WTC11 (cell line): ENCODE data around the gene RIN1. TPM values are rescaled to one million over a fixed set of nuclear protein-coding genes. Genes with fewer than 3 reads are reported as not detected.
A peak's percentile ranks its signal among the peaks of the same experiment; 100 is the strongest.

Source experiments
- ATAC-seq: fragments of 200-7000 bp; cut with Tn5 transposase; 2 replicates; pipeline ENCODE4 v1.10.0; 2021; ENCODE audit warnings: mild to moderate bottlenecking, moderate library complexity
- CTCF ChIA-PET: fragments of 300-600 bp; sonication (Branson Sonifier 250); formaldehyde crosslinking; loops from one replicate; lab custom pipeline; 2021; ENCODE audit warnings: antibody characterized with exemption; lab: Charles Lee
- POLR2A ChIA-PET: fragments of 350-600 bp; sonication (Branson Sonifier 250); formaldehyde crosslinking; loops from one replicate; lab custom pipeline; 2021; ENCODE audit warnings: antibody characterized with exemption; lab: Charles Lee
- DNase-seq: peaks from one replicate; pipeline ENCODE4 v3.0.0; 2021; ENCODE audit warnings: low spot score
- H3K27ac Mint-ChIP-seq: 2 replicates; pipeline ENCODE4 v1.8.0; 2021; ENCODE audit warnings: mixed read lengths
- H3K27me3 Mint-ChIP-seq: 2 replicates; pipeline ENCODE4 v1.8.0; 2021; ENCODE audit warnings: low read depth, mild to moderate bottlenecking, moderate library complexity, mixed read lengths
- H3K36me3 Mint-ChIP-seq: 2 replicates; pipeline ENCODE4 v1.8.0; 2021; ENCODE audit warnings: mixed read lengths
- H3K4me1 Mint-ChIP-seq: 2 replicates; pipeline ENCODE4 v1.8.0; 2022; ENCODE audit warnings: mixed read lengths
- H3K4me3 Mint-ChIP-seq: 2 replicates; pipeline ENCODE4 v1.8.0; 2021; ENCODE audit warnings: mild to moderate bottlenecking, moderate library complexity, mixed read lengths
- H3K9me3 Mint-ChIP-seq: 2 replicates; pipeline ENCODE4 v1.8.0; 2021; ENCODE audit warnings: mixed read lengths
- CBFB ChIP-seq: sonication (generic); formaldehyde crosslinking; IDR thresholded peaks from 2 replicates; pipeline ENCODE4 v1.8.1; 2022; ENCODE audit warnings: mild to moderate bottlenecking, low read depth, missing genetic modification reagents
- CREB1 ChIP-seq: sonication (generic); formaldehyde crosslinking; IDR thresholded peaks from 2 replicates; pipeline ENCODE4 v1.8.0; 2023; ENCODE audit warnings: mild to moderate bottlenecking, missing genetic modification reagents
- E2F4 ChIP-seq: sonication (generic); formaldehyde crosslinking; IDR thresholded peaks from 2 replicates; pipeline ENCODE4 v1.8.1; 2022; ENCODE audit warnings: low read depth, mild to moderate bottlenecking, moderate library complexity, missing genetic modification reagents, borderline replicate concordance
- EMX1 ChIP-seq: fragments of 250-450 bp; sonication (Bioruptor Pico); IDR thresholded peaks from 2 replicates; pipeline ENCODE4 v1.8.0; 2021; ENCODE audit warnings: mild to moderate bottlenecking
- ESRRA ChIP-seq: sonication (generic); formaldehyde crosslinking; IDR thresholded peaks from 2 replicates; pipeline ENCODE4 v1.8.1; 2022; ENCODE audit warnings: mild to moderate bottlenecking, missing genetic modification reagents, borderline replicate concordance
- KAT7 ChIP-seq: sonication (generic); formaldehyde crosslinking; IDR thresholded peaks from 2 replicates; pipeline ENCODE4 v1.8.1; 2023; ENCODE audit warnings: missing genetic modification reagents, mild to moderate bottlenecking, borderline replicate concordance
- MLX ChIP-seq: sonication (generic); formaldehyde crosslinking; IDR thresholded peaks from 2 replicates; pipeline ENCODE4 v1.8.1; 2023; ENCODE audit warnings: mild to moderate bottlenecking, missing genetic modification reagents, moderate library complexity
- NR1H2 ChIP-seq: sonication (generic); formaldehyde crosslinking; IDR thresholded peaks from 2 replicates; pipeline ENCODE4 v1.9.0; 2021; ENCODE audit warnings: mild to moderate bottlenecking, moderate library complexity, missing genetic modification reagents
- NR3C1 ChIP-seq: sonication (generic); formaldehyde crosslinking; conservative IDR thresholded peaks from 2 replicates; pipeline ENCODE4 v1.8.1; 2023; ENCODE audit warnings: low read depth, mild to moderate bottlenecking, missing genetic modification reagents
- OVOL2 ChIP-seq: fragments of 250-450 bp; sonication (Bioruptor Pico); IDR thresholded peaks from 2 replicates; pipeline ENCODE4 v1.9.0; 2021; ENCODE audit warnings: mild to moderate bottlenecking, borderline replicate concordance
- RELA ChIP-seq: sonication (generic); formaldehyde crosslinking; IDR thresholded peaks from 2 replicates; pipeline ENCODE4 v1.8.1; 2022; ENCODE audit warnings: missing genetic modification reagents, mild to moderate bottlenecking, borderline replicate concordance
- SOX15 ChIP-seq: fragments of 250-450 bp; sonication (Bioruptor Pico); IDR thresholded peaks from 2 replicates; pipeline ENCODE4 v1.9.0; 2021; ENCODE audit warnings: mild to moderate bottlenecking
- TEAD1 ChIP-seq: sonication (generic); formaldehyde crosslinking; IDR thresholded peaks from 2 replicates; pipeline ENCODE4 v1.8.0; 2022; ENCODE audit warnings: mild to moderate bottlenecking, missing genetic modification reagents
- ZMAT4 ChIP-seq: fragments of 250-450 bp; sonication (Bioruptor Pico); IDR thresholded peaks from 2 replicates; pipeline ENCODE4 v1.9.0; 2021; ENCODE audit warnings: mild to moderate bottlenecking
- ZNF281 ChIP-seq: sonication (generic); formaldehyde crosslinking; IDR thresholded peaks from 2 replicates; pipeline ENCODE4 v1.8.0; 2023; ENCODE audit warnings: mild to moderate bottlenecking, missing genetic modification reagents
- total RNA-seq: library from RNA; stranded (reverse); gene quantifications from 3 replicates; pipeline ENCODE4 v1.2.3, GENCODE V29; 2021
- TF ChIP-seq, protein P1 (sequence below): sonication (generic); formaldehyde crosslinking; conservative IDR thresholded peaks from 2 replicates; pipeline ENCODE4 v1.8.1; 2023; ENCODE audit warnings: mild to moderate bottlenecking, low read depth, missing genetic modification reagents, moderate library complexity
- TF ChIP-seq, protein P2 (sequence below): sonication (generic); formaldehyde crosslinking; IDR thresholded peaks from 2 replicates; pipeline ENCODE4 v1.8.0; 2022; ENCODE audit warnings: missing genetic modification reagents
- TF ChIP-seq, protein P3 (sequence below): sonication (generic); formaldehyde crosslinking; IDR thresholded peaks from 2 replicates; pipeline ENCODE4 v1.8.1; 2022; ENCODE audit warnings: low read depth, missing genetic modification reagents, borderline replicate concordance
- TF ChIP-seq, protein P4 (sequence below): sonication (generic); formaldehyde crosslinking; IDR thresholded peaks from 2 replicates; pipeline ENCODE4 v1.8.1; 2022; ENCODE audit warnings: missing genetic modification reagents, borderline replicate concordance

RIN1 gene
- total RNA-seq, 1 experiment from 2014 or later = 5.0 TPM

GRCh38 chr11:66373265-66373664, 37.0 kb upstream of the RIN1 start:
- ChIA-PET POLR2A (no interaction called here), CTCF (interaction anchor here (0.7 to 6.8 kb wide), 6 partner anchors 10 to 708 kb away, joined by 3 to 53 read pairs (median 12); partner anchors contain the start of gene B4GAT1)
- ATAC-seq (no peak), DNase-seq (no peak)
- H3K9me3 Mint-ChIP-seq = no peaks in the 10 kb centered on the region
- H3K4me1 Mint-ChIP-seq = peaks cover 23% of the 10 kb centered on the region
- no peaks in the 10 kb centered on the region; the same call in 1 of the 2 replicates for H3K27me3 Mint-ChIP-seq
- TF ChIP-seq, protein P1, sequence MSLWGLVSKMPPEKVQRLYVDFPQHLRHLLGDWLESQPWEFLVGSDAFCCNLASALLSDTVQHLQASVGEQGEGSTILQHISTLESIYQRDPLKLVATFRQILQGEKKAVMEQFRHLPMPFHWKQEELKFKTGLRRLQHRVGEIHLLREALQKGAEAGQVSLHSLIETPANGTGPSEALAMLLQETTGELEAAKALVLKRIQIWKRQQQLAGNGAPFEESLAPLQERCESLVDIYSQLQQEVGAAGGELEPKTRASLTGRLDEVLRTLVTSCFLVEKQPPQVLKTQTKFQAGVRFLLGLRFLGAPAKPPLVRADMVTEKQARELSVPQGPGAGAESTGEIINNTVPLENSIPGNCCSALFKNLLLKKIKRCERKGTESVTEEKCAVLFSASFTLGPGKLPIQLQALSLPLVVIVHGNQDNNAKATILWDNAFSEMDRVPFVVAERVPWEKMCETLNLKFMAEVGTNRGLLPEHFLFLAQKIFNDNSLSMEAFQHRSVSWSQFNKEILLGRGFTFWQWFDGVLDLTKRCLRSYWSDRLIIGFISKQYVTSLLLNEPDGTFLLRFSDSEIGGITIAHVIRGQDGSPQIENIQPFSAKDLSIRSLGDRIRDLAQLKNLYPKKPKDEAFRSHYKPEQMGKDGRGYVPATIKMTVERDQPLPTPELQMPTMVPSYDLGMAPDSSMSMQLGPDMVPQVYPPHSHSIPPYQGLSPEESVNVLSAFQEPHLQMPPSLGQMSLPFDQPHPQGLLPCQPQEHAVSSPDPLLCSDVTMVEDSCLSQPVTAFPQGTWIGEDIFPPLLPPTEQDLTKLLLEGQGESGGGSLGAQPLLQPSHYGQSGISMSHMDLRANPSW = no peak
- TF ChIP-seq NR3C1 (no peak), SOX15 (CRISPR knock-in tag) (no peak), OVOL2 (CRISPR knock-in tag) (no peak), TEAD1 (CRISPR knock-in tag) (no peak), E2F4 (no peak), KAT7 (CRISPR knock-in tag) (no peak), CREB1 (CRISPR knock-in tag) (no peak), RELA (CRISPR knock-in tag) (no peak), ESRRA (no peak), EMX1 (CRISPR knock-in tag) (no peak), NR1H2 (CRISPR knock-in tag) (no peak), ZMAT4 (CRISPR knock-in tag) (no peak), MLX (no peak), ZNF281 (CRISPR knock-in tag) (no peak), CBFB (no peak)
- TF ChIP-seq, protein P2, sequence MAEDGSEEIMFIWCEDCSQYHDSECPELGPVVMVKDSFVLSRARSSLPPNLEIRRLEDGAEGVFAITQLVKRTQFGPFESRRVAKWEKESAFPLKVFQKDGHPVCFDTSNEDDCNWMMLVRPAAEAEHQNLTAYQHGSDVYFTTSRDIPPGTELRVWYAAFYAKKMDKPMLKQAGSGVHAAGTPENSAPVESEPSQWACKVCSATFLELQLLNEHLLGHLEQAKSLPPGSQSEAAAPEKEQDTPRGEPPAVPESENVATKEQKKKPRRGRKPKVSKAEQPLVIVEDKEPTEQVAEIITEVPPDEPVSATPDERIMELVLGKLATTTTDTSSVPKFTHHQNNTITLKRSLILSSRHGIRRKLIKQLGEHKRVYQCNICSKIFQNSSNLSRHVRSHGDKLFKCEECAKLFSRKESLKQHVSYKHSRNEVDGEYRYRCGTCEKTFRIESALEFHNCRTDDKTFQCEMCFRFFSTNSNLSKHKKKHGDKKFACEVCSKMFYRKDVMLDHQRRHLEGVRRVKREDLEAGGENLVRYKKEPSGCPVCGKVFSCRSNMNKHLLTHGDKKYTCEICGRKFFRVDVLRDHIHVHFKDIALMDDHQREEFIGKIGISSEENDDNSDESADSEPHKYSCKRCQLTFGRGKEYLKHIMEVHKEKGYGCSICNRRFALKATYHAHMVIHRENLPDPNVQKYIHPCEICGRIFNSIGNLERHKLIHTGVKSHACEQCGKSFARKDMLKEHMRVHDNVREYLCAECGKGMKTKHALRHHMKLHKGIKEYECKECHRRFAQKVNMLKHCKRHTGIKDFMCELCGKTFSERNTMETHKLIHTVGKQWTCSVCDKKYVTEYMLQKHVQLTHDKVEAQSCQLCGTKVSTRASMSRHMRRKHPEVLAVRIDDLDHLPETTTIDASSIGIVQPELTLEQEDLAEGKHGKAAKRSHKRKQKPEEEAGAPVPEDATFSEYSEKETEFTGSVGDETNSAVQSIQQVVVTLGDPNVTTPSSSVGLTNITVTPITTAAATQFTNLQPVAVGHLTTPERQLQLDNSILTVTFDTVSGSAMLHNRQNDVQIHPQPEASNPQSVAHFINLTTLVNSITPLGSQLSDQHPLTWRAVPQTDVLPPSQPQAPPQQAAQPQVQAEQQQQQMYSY (CRISPR knock-in tag) = no peak
- TF ChIP-seq, protein P3, sequence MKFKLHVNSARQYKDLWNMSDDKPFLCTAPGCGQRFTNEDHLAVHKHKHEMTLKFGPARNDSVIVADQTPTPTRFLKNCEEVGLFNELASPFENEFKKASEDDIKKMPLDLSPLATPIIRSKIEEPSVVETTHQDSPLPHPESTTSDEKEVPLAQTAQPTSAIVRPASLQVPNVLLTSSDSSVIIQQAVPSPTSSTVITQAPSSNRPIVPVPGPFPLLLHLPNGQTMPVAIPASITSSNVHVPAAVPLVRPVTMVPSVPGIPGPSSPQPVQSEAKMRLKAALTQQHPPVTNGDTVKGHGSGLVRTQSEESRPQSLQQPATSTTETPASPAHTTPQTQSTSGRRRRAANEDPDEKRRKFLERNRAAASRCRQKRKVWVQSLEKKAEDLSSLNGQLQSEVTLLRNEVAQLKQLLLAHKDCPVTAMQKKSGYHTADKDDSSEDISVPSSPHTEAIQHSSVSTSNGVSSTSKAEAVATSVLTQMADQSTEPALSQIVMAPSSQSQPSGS = no peak
- TF ChIP-seq, protein P4, sequence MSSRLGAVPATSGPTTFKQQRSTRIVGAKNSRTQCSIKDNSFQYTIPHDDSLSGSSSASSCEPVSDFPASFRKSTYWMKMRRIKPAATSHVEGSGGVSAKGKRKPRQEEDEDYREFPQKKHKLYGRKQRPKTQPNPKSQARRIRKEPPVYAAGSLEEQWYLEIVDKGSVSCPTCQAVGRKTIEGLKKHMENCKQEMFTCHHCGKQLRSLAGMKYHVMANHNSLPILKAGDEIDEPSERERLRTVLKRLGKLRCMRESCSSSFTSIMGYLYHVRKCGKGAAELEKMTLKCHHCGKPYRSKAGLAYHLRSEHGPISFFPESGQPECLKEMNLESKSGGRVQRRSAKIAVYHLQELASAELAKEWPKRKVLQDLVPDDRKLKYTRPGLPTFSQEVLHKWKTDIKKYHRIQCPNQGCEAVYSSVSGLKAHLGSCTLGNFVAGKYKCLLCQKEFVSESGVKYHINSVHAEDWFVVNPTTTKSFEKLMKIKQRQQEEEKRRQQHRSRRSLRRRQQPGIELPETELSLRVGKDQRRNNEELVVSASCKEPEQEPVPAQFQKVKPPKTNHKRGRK = no peak
- no peak overlapping the region for H3K4me3 Mint-ChIP-seq
- H3K36me3 Mint-ChIP-seq = peaks cover 16% of the 10 kb centered on the region
- peak overlapping the region; percentile 68; the same call in 1 of the 2 replicates for H3K27ac Mint-ChIP-seq
